Fibroblast of lung (primary cell): ENCODE measurements around the gene TGM2. TPM values are rescaled to one million over a fixed set of nuclear protein-coding genes. Genes with fewer than 3 reads are reported as not detected.

ENCODE experiments used
- DNase-seq, 2 donors: peaks; one replicate each; pipeline versions ENCODE4 v3.0.0 to v3.0.0-alpha.2; 2010; ENCODE audit warnings: low read depth in 2 of 2
- H2AFZ ChIP-seq: 2 replicates; pipeline ENCODE4 v1.5.1; 2012; ENCODE audit warnings: low read length, control low read depth, inconsistent platforms
- H3K27ac ChIP-seq: 2 replicates; pipeline ENCODE4 v1.5.1; 2011; ENCODE audit warnings: low read length, control low read depth; ENCODE audit not compliant: insufficient read depth
- H3K27me3 ChIP-seq: 2 replicates; pipeline ENCODE4 v1.5.1; 2011; ENCODE audit warnings: mild to moderate bottlenecking, low read length; ENCODE audit not compliant: control insufficient read depth, insufficient read depth
- H3K36me3 ChIP-seq: 2 replicates; pipeline ENCODE4 v1.5.1; 2011; ENCODE audit warnings: low read length; ENCODE audit not compliant: control insufficient read depth, insufficient read depth
- H3K4me1 ChIP-seq: 2 replicates; pipeline ENCODE4 v1.5.1; 2011; ENCODE audit warnings: low read length; ENCODE audit not compliant: control insufficient read depth, insufficient read depth; ENCODE audit errors: extremely low read depth
- H3K4me2 ChIP-seq: 2 replicates; pipeline ENCODE4 v1.5.1; 2011; ENCODE audit warnings: low read length, control low read depth; ENCODE audit not compliant: insufficient read depth; ENCODE audit errors: extremely low read depth
- H3K4me3 ChIP-seq, 4 experiments: fragments of 200-600 bp in 1 of 4; sonication (generic) in 1 of 4; replicated peaks in 1 of 4; 2 replicates each; pipeline ENCODE4 v1.5.1; 2011 to 2016; ENCODE audit warnings: low read length in 4 of 4, low read depth in 3 of 4, mild to moderate bottlenecking in 3 of 4, control low read depth in 2 of 4, inconsistent platforms in 1 of 4, mixed read lengths in 1 of 4; ENCODE audit not compliant: insufficient read depth in 1 of 4; ENCODE audit errors: control extremely low read depth in 1 of 4
- H3K79me2 ChIP-seq: 2 replicates; pipeline ENCODE4 v1.5.1; 2012; ENCODE audit warnings: mild to moderate bottlenecking, low read length, inconsistent platforms; ENCODE audit not compliant: control insufficient read depth, insufficient read depth
- H3K9ac ChIP-seq: 2 replicates; pipeline ENCODE4 v1.5.1; 2011; ENCODE audit warnings: mild to moderate bottlenecking, low read length, control low read depth; ENCODE audit not compliant: insufficient read depth
- H3K9me3 ChIP-seq: 2 replicates; pipeline ENCODE4 v1.5.1; 2012; ENCODE audit warnings: low read depth, low read length; ENCODE audit not compliant: control insufficient read depth, insufficient read depth
- H4K20me1 ChIP-seq: 2 replicates; pipeline ENCODE4 v1.5.1; 2011; ENCODE audit warnings: low read length; ENCODE audit not compliant: control insufficient read depth, insufficient read depth; ENCODE audit errors: extremely low read depth
- CTCF ChIP-seq, 2 donors: IDR thresholded peaks in 1 of 2; conservative IDR thresholded peaks in 1 of 2; 1 replicate in 1 of 2; 2 replicates in 1 of 2; pipeline ENCODE4 v1.5.1; 2011 to 2012; ENCODE audit warnings: low read length in 2 of 2, control low read depth in 1 of 2, inconsistent platforms in 1 of 2, low read depth in 1 of 2, mild to moderate bottlenecking in 1 of 2
- EZH2 ChIP-seq: IDR thresholded peaks from 2 replicates; pipeline ENCODE4 v1.5.1; 2012; ENCODE audit warnings: low read length, control low read depth, mild to moderate bottlenecking; ENCODE audit errors: missing control alignments
- polyA plus RNA-seq, 2 donors: library from polyadenylated mRNA; depleted of rRNA in 1 of 2; stranded (reverse) in 1 of 2; unstranded in 1 of 2; fragments of >200 nt; gene quantifications; 2 replicates each; pipeline ENCODE4 v1.2.1, GENCODE V29; 2011 to 2012; ENCODE audit warnings: missing spikeins in 1 of 2
- total RNA-seq: library from RNA; depleted of rRNA; stranded (reverse); fragments of >200 nt; gene quantifications from 2 replicates; pipeline ENCODE4 v1.2.1, GENCODE V29; 2014

Gene TGM2
- total and polyA plus RNA-seq, 2 donors (not counting 1 experiment from before 2014, with no cell fraction given): 103 to 238 TPM

DNA sequence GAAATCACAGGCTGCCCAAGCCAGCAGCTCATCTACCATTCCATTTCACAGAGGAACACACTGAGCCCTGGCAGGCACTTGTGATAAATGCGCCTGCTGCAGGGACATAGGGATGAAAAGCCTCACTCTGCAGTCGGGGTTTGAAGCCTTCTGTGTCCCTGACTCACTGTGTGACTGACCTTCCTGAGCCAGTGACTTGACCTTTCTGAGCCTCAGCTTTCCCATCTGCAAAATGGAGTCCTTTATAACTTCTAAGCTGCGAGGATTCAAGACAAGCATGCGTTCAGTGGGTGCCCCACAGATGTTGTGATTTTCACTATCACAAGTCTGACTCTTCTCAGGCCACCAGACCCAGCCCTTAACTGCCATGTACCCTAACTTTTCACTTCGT is 5.5 kb downstream of the TGM2 start:
- TF ChIP-seq CTCF (conservative IDR thresholded peaks at IDR 0.05 in 1 of 2, IDR thresholded peaks at IDR 0.05 in 1 of 2; ENCODE audit: low read depth in 1 of 2, low read length in 2 of 2) (no peak), EZH2 (no peak)
- Histone ChIP-seq H3K27me3 (no peaks in the 10 kb centered on the region), H3K4me2 (no peak overlapping the region), H3K9me3 (no peaks in the 10 kb centered on the region), H3K27ac (no peak overlapping the region), H3K79me2 (peaks cover 4% of the 10 kb centered on the region), H3K9ac (no peak overlapping the region), H3K4me1 (peaks cover 13% of the 10 kb centered on the region), H2AFZ (no peak overlapping the region), H3K36me3 (peaks cover 8% of the 10 kb centered on the region), H3K4me3 (no peak overlapping the region), H4K20me1 (no peaks in the 10 kb centered on the region)
- no peak for DNase-seq

- Histone ChIP-seq H3K27me3 (no peaks in the 10 kb centered on the region), H3K9me3 (no peaks in the 10 kb centered on the region), H3K4me3 (no peak overlapping the region), H3K27ac (no peak overlapping the region), H3K9ac (no peak overlapping the region), H3K4me2 (no peak overlapping the region), H4K20me1 (no peaks in the 10 kb centered on the region), H3K4me1 (peaks cover 11% of the 10 kb centered on the region), H3K36me3 (peaks cover 8% of the 10 kb centered on the region), H2AFZ (no peak overlapping the region), H3K79me2 (peaks cover 2% of the 10 kb centered on the region)
- DNase-seq: no peak
- TF ChIP-seq CTCF (conservative IDR thresholded peaks at IDR 0.05 in 1 of 2, IDR thresholded peaks at IDR 0.05 in 1 of 2; ENCODE audit: low read depth in 1 of 2, low read length in 2 of 2) (no peak), EZH2 (no peak)
Measured at GRCh38 chr20:38158701-38159351, 6.2 kb downstream of the TGM2 start.

GRCh38 chr20:38157635-38158495 is 7.2 kb downstream of the TGM2 start:
- Histone ChIP-seq H3K27me3 (no peaks in the 10 kb centered on the region), H3K36me3 (peaks cover 8% of the 10 kb centered on the region), H4K20me1 (no peaks in the 10 kb centered on the region), H3K27ac (peak overlapping the region; percentile 41), H3K4me2 (peak overlapping the region; percentile 19), H3K4me3 (no peak overlapping the region), H3K9ac (no peak overlapping the region), H3K9me3 (no peaks in the 10 kb centered on the region), H3K79me2 (no peaks in the 10 kb centered on the region), H3K4me1 (peaks cover 14% of the 10 kb centered on the region), H2AFZ (no peak overlapping the region)
- peak in 1 of 2 donors; percentile 39 for DNase-seq
- TF ChIP-seq EZH2 (no peak), CTCF (conservative IDR thresholded peaks at IDR 0.05 in 1 of 2, IDR thresholded peaks at IDR 0.05 in 1 of 2; ENCODE audit: low read depth in 1 of 2, low read length in 2 of 2) (no peak)
